Heart right ventricle (tissue), 16 donors: Measurements from ENCODE around the gene TBC1D8. TPM values are rescaled to one million over a fixed set of nuclear protein-coding genes. Genes with fewer than 3 reads are reported as not detected.

Source experiments
- ATAC-seq, 8 donors: fragments of 200-7000 bp; cut with Tn5 transposase; one replicate each; pipeline ENCODE4 v1.9.1; 2020; ENCODE audit warnings: mild to moderate bottlenecking in 8 of 8, moderate library complexity in 8 of 8, moderate number of reproducible peaks in 1 of 8
- DNase-seq, 2 donors: peaks; one replicate each; pipeline ENCODE4 v3.0.0-alpha.2; 2020
- H3K27ac ChIP-seq, 10 donors: fragments of 200-600 bp; sonication (generic) in 2 of 10; one replicate each; pipeline versions ENCODE4 v1.5.0 to v1.8.0; 2020 to 2022; ENCODE audit warnings: mild to moderate bottlenecking in 3 of 10
- H3K27me3 ChIP-seq, 7 donors: fragments of 200-600 bp; one replicate each; pipeline ENCODE4 v1.8.0; 2021 to 2022; ENCODE audit warnings: mild to moderate bottlenecking in 2 of 7
- H3K36me3 ChIP-seq, 9 donors: fragments of 200-600 bp; sonication (generic) in 1 of 9; one replicate each; pipeline versions ENCODE4 v1.5.0 to v1.8.0; 2020 to 2022; ENCODE audit warnings: mild to moderate bottlenecking in 2 of 9
- H3K4me1 ChIP-seq, 9 donors: fragments of 200-600 bp; sonication (generic) in 1 of 9; one replicate each; pipeline versions ENCODE4 v1.5.0 to v1.8.0; 2020 to 2022; ENCODE audit warnings: mild to moderate bottlenecking in 4 of 9
- H3K4me3 ChIP-seq, 10 donors: fragments of 200-600 bp; sonication (generic) in 2 of 10; one replicate each; pipeline versions ENCODE4 v1.5.0 to v1.8.0; 2020 to 2022; ENCODE audit warnings: mild to moderate bottlenecking in 7 of 10, moderate library complexity in 2 of 10
- H3K9me3 ChIP-seq, 11 donors: fragments of 200-600 bp in 10 of 11; sonication (generic) in 2 of 11; one replicate each; pipeline versions ENCODE4 v1.5.0 to v1.8.0; 2013 to 2022; ENCODE audit warnings: mild to moderate bottlenecking in 2 of 11, control low read depth in 1 of 11, moderate library complexity in 1 of 11
- CTCF ChIP-seq, 9 donors: fragments of 200-600 bp; sonication (generic) in 2 of 9; IDR thresholded peaks; one replicate each; pipeline versions ENCODE4 v1.5.0 to v1.8.0; 2021 to 2022; ENCODE audit warnings: antibody characterized with exemption in 9 of 9, mild to moderate bottlenecking in 5 of 9, moderate library complexity in 1 of 9
- WGBS, 2 donors: extraction: QIAGEN DNeasy Blood & Tissue Kit; methylation state at CpG; one replicate each; pipeline ENCODE4 v1.1.7; 2013; ENCODE audit warnings: inconsistent platforms in 1 of 2; 5-methylcytosine and 5-hydroxymethylcytosine counted together
- intact Hi-C, 10 donors: fragments of 100-400 bp; cut with DNase I; formaldehyde crosslinking; loops; one replicate each; pipeline versions ENCODE4 v1.11.1 to v1.14.2; 2022
- polyA plus RNA-seq, 2 donors: library from polyadenylated mRNA; stranded (reverse); fragments of 200-250 nt; gene quantifications; one replicate each; pipeline ENCODE4 v1.2.3, GENCODE V29; 2013
- total RNA-seq, 10 donors: library from RNA; stranded (reverse); fragmentation: NEBNext Ultra II Directional in 3 of 10; extraction: Animal tissue kit (Norgen Biotek cat#: 25700) in 3 of 10; gene quantifications; one replicate each; pipeline versions ENCODE4 v1.2.1 to v1.2.4, GENCODE V29; 2021 to 2023
- donor health status: Arrhythmogenic right ventricular cardiomyopathy.
- donor health status: ischemic (EF 13 %, LVEDD 7.1; RV severe dilation, severe dysfunction).
- donor health status: healthy with polysubstance abuse.
- donor health status: DM: no; HTN: yes; CAD: no.
- donor health status: DM: no; HTN: no; CAD: no.
- donor health status: ischemic (EF 25% LVEDD 6.9; RV normal size, moderate dysfunction).
- donor health status: ischemic (EF 25% LVEDD 5.7; RV mildly dilated, moderate dysfunction).
- donor health status: healthy.
- donor health status: DM: yes; HTN: yes; CAD: no.
- donor health status: Ischemic cardiomyopathy.
- donor health status: ischemic (EF 35%, LVEDD 5.7; RV mildly dilated, moderate dysfunction).
- donor health status: nonischemic (EF 11% LVEDD 7.7; RV severe dilation, severe dysfunction).
- donor health status: DM: yes; HTN: yes; CAD: no.
- donor health status: PGD.
- donor health status: ischemic (EF 29% LVEDD 5.4; RV normal size, mild dysfunction).
- donor health status: nonischemic (EF 23%, LVEDD 6.1; RV moderate dilation, normal function).

Gene TBC1D8
- total and polyA plus RNA-seq, 12 donors, result 24.0 to 69.5 (median 55.5) TPM

GRCh38 chr2:101064125-101064502, 87.1 kb downstream of the TBC1D8 start:
- DNase-seq (no peak), ATAC-seq (no peak)
- Histone ChIP-seq H3K4me3 (no peak overlapping the region), H3K36me3 (peaks cover 0 to 16% (median 0%) of the 10 kb centered on the region in 9 donors), H3K9me3 (no peaks in the 10 kb centered on the region), H3K27me3 (no peaks in the 10 kb centered on the region), H3K27ac (peak overlapping the region in 7 of 10 donors; percentile 17 to 76 (median 49)), H3K4me1 (peaks cover 12 to 57% (median 41%) of the 10 kb centered on the region in 9 donors)
- no peak for TF ChIP-seq CTCF (IDR thresholded peaks at IDR 0.05)
- WGBS, 2 donors, result 44 to 52% methylated on average over 2 of the region's 2 CpGs
- intact Hi-C loops, result loop anchor here in 3 of 10 donors (2.0 to 5.0 kb wide), 3 partner anchors 43 to 88 kb away; partner anchors contain the start of gene TBC1D8 (in 1 of the 3)

- 22 to 45% methylated on average over 3 of the region's 3 CpGs for WGBS, 2 donors
- ATAC-seq (peak in 7 of 8 donors; percentile 50 to 70 (median 63)), DNase-seq (peak in 1 of 2 donors; percentile 58)
- intact Hi-C loops, result loop anchor here in 3 of 10 donors (2.0 to 5.0 kb wide), 3 partner anchors 44 to 89 kb away; partner anchors contain the start of gene TBC1D8 (in 1 of the 3)
- H3K27ac ChIP-seq, result peak overlapping the region in 8 of 10 donors; percentile 17 to 76 (median 50)
- no peaks in the 10 kb centered on the region for H3K27me3 ChIP-seq
- TF ChIP-seq CTCF (IDR thresholded peaks at IDR 0.05), result no peak
- no peak overlapping the region for H3K4me3 ChIP-seq
- H3K4me1 ChIP-seq, result peaks cover 12 to 57% (median 41%) of the 10 kb centered on the region in 9 donors
- peaks cover 0 to 22% (median 0%) of the 10 kb centered on the region in 9 donors for H3K36me3 ChIP-seq
- no peaks in the 10 kb centered on the region for H3K9me3 ChIP-seq
These were observed 87.6 kb downstream of the TBC1D8 start for GRCh38 chr2:101063352-101064124.

GRCh38 chr2:101058386-101058785, 92.8 kb downstream of the TBC1D8 start:
- no peak for TF ChIP-seq CTCF (IDR thresholded peaks at IDR 0.05)
- H3K9me3 ChIP-seq, result no peaks in the 10 kb centered on the region
- no peak for ATAC-seq
- H3K27ac ChIP-seq, result peak overlapping the region in 1 of 10 donors; percentile 41
- DNase-seq, result no peak
- peaks cover 0 to 50% (median 7%) of the 10 kb centered on the region in 9 donors for H3K36me3 ChIP-seq
- no peak overlapping the region for H3K4me3 ChIP-seq
- no peaks in the 10 kb centered on the region for H3K27me3 ChIP-seq
- H3K4me1 ChIP-seq, result peaks cover 7 to 40% (median 19%) of the 10 kb centered on the region in 9 donors
- intact Hi-C loops, result no loop called here
- WGBS, 2 donors, result 53 to 67% methylated on average over 3 of the region's 3 CpGs

- H3K4me1 ChIP-seq, result peaks cover 0 to 35% (median 8%) of the 10 kb centered on the region in 9 donors
- H3K27me3 ChIP-seq, result no peaks in the 10 kb centered on the region
- DNase-seq (no peak), ATAC-seq (no peak)
- WGBS, 2 donors, result 94 to 96% methylated on average over 5 of the region's 5 CpGs
- peaks cover 0 to 59% (median 14%) of the 10 kb centered on the region in 9 donors for H3K36me3 ChIP-seq
- no peak for TF ChIP-seq CTCF (IDR thresholded peaks at IDR 0.05)
- intact Hi-C loops, result no loop called here
- no peak overlapping the region for H3K4me3 ChIP-seq
- no peaks in the 10 kb centered on the region for H3K9me3 ChIP-seq
- H3K27ac ChIP-seq, result peak overlapping the region in 1 of 10 donors; percentile 41
These were observed 93.9 kb downstream of the TBC1D8 start for GRCh38 chr2:101057051-101057933.
